K562 (cell line): ENCODE results near the gene ANKRD27. TPM values are rescaled to one million over a fixed set of nuclear protein-coding genes. Genes with fewer than 3 reads are reported as not detected.

Experiments used
- GATA2 ChIP-seq: sonication (generic); formaldehyde crosslinking; IDR thresholded peaks from 2 replicates; pipeline ENCODE4 v1.4.0; 2020; ENCODE audit warnings: mild to moderate bottlenecking, missing genetic modification reagents
- HIVEP1 ChIP-seq: fragments of 250-450 bp; sonication (Bioruptor Pico); IDR thresholded peaks from 2 replicates; pipeline ENCODE4 v1.4.0; 2020; ENCODE audit warnings: mild to moderate bottlenecking
- JUN ChIP-seq, 2 experiments: sonication (generic) in 1 of 2; formaldehyde crosslinking in 1 of 2; IDR thresholded peaks; 2 replicates each; pipeline versions ENCODE4 v1.6.1 to v1.8.0; 2012 to 2022; ENCODE audit warnings: borderline replicate concordance in 2 of 2, mild to moderate bottlenecking in 2 of 2, improper control_type of control experiment in 1 of 2, low read depth in 1 of 2, low read length in 1 of 2, missing genetic modification reagents in 1 of 2
- POLR3G ChIP-seq: IDR thresholded peaks from 2 replicates; pipeline ENCODE4 v1.6.1; 2011; ENCODE audit not compliant: insufficient read length, insufficient replicate concordance; ENCODE audit errors: extremely low read depth
- PTRF ChIP-seq: fragments of 450-650 bp; IDR thresholded peaks from 2 replicates; pipeline ENCODE4 v1.6.1; 2016; ENCODE audit warnings: mild to moderate bottlenecking, missing genetic modification characterization, missing compliant biosample characterization
- SRF ChIP-seq, 2 experiments: fragments of 250-450, 450-650 bp in 1 of 2; sonication (Bioruptor Pico) in 1 of 2; sonication (generic) in 1 of 2; formaldehyde crosslinking; IDR thresholded peaks; 2 replicates each; pipeline versions ENCODE4 v1.5.0 to v1.5.1; 2020 to 2022; ENCODE audit warnings: mild to moderate bottlenecking in 1 of 2, missing genetic modification reagents in 1 of 2
- ZNF124 ChIP-seq: sonication (generic); formaldehyde crosslinking; IDR thresholded peaks from 2 replicates; pipeline ENCODE4 v1.8.1; 2022; ENCODE audit warnings: missing genetic modification reagents
- ZNF695 ChIP-seq: fragments of 450-650 bp; formaldehyde crosslinking; IDR thresholded peaks from 2 replicates; pipeline ENCODE4 v1.4.0; 2020; ENCODE audit warnings: mild to moderate bottlenecking, moderate library complexity
- ZNF696 ChIP-seq: fragments of 250-450 bp; sonication (Bioruptor Pico); conservative IDR thresholded peaks from 2 replicates; pipeline ENCODE4 v1.4.0; 2020; ENCODE audit warnings: mild to moderate bottlenecking, moderate library complexity
- polyA plus RNA-seq, 8 experiments: library from polyadenylated mRNA; depleted of rRNA in 4 of 8; stranded (reverse) in 5 of 8; unstranded in 3 of 8; fragments of >200 nt; fragmentation: Nextera tagmentation in 2 of 8; fragmentation: Illumina TruSeq in 1 of 8; extraction: Ambion mirVana in 2 of 8; extraction: Trizol in 1 of 8; gene quantifications; 2 replicates each; pipeline versions ENCODE4 v1.2.1 to v1.2.3, GENCODE V29; 2011 to 2014; ENCODE audit warnings: inconsistent platforms in 1 of 8, missing spikeins in 1 of 8
- total RNA-seq, 7 experiments: library from RNA; depleted of rRNA in 6 of 7; stranded (reverse); fragments of >200 nt in 6 of 7; fragmentation: Illumina TruSeq in 2 of 7; extraction: Trizol in 2 of 7; gene quantifications; 2 replicates each; pipeline versions ENCODE4 v1.2.1 to v1.2.3, GENCODE V29; 2011 to 2021; ENCODE audit warnings: low replicate concordance in 1 of 7
- TF ChIP-seq, protein P1 (sequence below): fragments of 450-650 bp; IDR thresholded peaks from 2 replicates; pipeline ENCODE4 v1.6.1; 2016; ENCODE audit warnings: borderline replicate concordance
- TF ChIP-seq, protein P2 (sequence below), 2 experiments: fragments of 450-650 bp; IDR thresholded peaks; 2 replicates each; pipeline ENCODE4 v1.6.1; 2016; ENCODE audit warnings: mild to moderate bottlenecking in 2 of 2, borderline replicate concordance in 1 of 2, low read depth in 1 of 2, moderate library complexity in 1 of 2

ANKRD27 gene
- total and polyA plus RNA-seq, 9 of the 15 experiments (the other 6 are each of a cell fraction or from before 2014, with no cell fraction given): 5.3 to 71.3 (median 54.2) TPM

DNA sequence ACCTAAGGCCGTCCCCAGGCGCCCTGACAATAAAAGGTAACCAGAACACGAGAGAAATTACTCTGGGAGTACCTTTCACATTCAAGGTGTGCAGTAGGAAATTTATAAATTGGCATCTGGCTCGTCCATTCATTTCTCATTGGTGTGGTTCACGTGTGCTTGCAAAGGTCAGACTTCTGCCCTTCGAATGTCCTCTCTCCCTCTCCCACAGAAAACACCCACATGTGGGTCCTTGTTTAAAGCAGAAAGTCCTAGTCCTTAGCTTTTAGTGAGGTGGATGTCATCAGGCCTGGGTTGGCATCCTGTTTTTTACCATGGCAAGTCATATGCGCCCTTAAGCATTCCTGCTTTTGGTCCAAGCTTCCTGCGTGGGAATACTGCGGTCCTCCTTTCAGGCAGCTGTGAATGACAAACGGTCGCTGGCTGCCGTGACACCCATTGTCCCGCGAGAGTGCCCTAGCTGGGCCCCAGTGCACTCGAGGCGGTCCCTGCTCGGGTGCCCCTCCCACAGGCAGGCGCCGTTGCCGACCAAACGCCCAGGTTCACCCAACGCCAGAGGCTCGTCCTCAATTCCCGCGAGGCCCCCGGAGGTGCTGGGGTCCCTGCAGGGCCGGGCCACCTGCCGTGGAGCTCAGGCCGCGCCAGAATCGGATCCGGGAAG, 16.4 kb upstream of the ANKRD27 start, which contains the start of gene NUDT19 (continued):
- TF ChIP-seq, protein P1, sequence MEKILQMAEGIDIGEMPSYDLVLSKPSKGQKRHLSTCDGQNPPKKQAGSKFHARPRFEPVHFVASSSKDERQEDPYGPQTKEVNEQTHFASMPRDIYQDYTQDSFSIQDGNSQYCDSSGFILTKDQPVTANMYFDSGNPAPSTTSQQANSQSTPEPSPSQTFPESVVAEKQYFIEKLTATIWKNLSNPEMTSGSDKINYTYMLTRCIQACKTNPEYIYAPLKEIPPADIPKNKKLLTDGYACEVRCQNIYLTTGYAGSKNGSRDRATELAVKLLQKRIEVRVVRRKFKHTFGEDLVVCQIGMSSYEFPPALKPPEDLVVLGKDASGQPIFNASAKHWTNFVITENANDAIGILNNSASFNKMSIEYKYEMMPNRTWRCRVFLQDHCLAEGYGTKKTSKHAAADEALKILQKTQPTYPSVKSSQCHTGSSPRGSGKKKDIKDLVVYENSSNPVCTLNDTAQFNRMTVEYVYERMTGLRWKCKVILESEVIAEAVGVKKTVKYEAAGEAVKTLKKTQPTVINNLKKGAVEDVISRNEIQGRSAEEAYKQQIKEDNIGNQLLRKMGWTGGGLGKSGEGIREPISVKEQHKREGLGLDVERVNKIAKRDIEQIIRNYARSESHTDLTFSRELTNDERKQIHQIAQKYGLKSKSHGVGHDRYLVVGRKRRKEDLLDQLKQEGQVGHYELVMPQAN: peak; percentile 75
- TF ChIP-seq ZNF124 (CRISPR knock-in tag) (no peak), SRF (CRISPR knock-in tag; IDR thresholded peaks at IDR 0.05) (no peak), GATA2 (CRISPR knock-in tag) (no peak), ZNF695 (CRISPR knock-in tag) (no peak), POLR3G (no peak), JUN (IDR thresholded peaks at IDR 0.05; ENCODE audit: borderline replicate concordance, low read depth, low read length) (no peak), JUN (CRISPR knock-in tag; IDR thresholded peaks at IDR 0.05; ENCODE audit: borderline replicate concordance) (no peak), HIVEP1 (CRISPR knock-in tag) (no peak), PTRF (no peak), ZNF696 (CRISPR knock-in tag) (no peak)
- TF ChIP-seq, protein P2, sequence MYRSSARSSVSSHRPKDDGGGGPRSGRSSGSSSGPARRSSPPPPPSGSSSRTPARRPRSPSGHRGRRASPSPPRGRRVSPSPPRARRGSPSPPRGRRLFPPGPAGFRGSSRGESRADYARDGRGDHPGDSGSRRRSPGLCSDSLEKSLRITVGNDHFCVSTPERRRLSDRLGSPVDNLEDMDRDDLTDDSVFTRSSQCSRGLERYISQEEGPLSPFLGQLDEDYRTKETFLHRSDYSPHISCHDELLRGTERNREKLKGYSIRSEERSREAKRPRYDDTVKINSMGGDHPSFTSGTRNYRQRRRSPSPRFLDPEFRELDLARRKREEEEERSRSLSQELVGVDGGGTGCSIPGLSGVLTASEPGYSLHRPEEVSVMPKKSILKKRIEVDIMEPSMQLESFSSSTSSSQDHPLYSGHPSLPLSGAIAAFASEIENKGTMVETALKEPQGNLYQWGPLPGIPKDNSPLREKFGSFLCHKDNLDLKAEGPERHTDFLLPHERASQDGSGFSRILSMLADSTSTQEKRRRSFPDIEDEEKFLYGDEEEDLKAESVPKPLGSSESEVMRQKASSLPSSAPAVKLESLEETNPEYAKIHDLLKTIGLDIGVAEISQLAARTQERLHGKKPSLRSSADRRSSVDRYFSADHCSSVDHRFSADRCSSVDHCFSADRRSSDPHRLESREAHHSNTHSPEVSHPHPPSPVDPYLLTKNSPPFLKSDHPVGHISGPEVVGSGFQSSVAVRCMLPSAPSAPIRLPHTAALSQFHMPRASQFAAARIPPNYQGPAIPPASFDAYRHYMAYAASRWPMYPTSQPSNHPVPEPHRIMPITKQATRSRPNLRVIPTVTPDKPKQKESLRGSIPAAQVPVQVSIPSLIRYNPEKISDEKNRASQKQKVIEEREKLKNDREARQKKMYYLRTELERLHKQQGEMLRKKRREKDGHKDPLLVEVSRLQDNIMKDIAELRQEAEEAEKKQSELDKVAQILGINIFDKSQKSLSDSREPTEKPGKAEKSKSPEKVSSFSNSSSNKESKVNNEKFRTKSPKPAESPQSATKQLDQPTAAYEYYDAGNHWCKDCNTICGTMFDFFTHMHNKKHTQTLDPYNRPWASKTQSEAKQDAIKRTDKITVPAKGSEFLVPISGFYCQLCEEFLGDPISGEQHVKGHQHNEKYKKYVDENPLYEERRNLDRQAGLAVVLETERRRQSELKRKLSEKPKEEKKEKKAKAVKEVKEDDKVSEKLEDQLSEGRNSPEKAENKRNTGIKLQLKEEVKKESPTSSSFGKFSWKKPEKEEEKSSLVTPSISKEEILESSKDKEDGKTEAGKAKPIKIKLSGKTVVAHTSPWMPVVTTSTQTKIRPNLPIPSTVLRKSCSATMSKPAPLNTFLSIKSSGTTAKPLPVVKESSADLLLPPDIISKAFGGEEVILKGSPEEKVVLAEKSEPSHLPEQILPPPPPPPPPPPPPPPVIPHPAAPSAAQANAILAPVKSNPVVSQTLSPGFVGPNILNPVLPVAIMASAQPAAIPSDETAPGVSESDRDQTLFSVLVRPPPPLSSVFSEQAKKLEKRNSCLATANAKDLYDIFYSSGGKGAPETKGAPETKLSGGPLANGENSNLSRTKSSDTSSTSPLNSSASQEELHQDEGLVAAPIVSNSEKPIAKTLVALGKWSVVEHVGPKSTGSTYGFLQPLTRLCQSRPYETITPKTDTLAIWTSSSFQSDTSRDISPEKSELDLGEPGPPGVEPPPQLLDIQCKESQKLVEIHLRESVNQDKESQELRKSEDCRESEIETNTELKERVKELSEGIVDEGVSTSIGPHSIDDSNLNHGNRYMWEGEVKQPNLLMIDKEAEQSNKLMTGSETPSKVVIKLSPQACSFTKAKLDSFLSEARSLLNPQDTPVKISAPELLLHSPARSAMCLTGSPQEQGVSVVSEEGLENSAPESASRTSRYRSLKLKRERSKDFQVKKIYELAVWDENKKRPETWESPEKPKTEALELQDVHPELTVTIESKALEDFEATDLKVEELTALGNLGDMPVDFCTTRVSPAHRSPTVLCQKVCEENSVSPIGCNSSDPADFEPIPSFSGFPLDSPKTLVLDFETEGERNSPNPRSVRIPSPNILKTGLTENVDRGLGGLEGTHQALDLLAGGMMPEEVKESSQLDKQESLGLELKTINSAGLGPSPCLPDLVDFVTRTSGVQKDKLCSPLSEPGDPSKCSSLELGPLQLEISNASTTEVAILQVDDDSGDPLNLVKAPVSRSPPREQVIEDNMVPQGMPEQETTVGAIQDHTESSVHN (IDR thresholded peaks at IDR 0.05; ENCODE audit: borderline replicate concordance in 1 of 2, low read depth in 1 of 2): no peak
